NCI-H2081 (cell line): Measurements from ENCODE around the gene KAZALD1.
"Not testable (repeated sequence)": the region's sequence is repeated elsewhere in the genome, so short reads cannot be mapped to it uniquely, and the experiment has no call there.

Source experiments
- DNase-seq, 2 experiments: peaks; one replicate each; lab custom pipeline; 2025; lab: John Stamatoyannopoulos, UW

KAZALD1 gene

GRCh38 chr10:101030496-101031127 is 31.2 kb upstream of the KAZALD1 start:
- no peak for DNase-seq

GRCh38 chr10:101031128-101031795 is 30.5 kb upstream of the KAZALD1 start, which contains the start of the genes PDZD7 and SFXN3:
Gene PDZD7 (minus strand): TSS chr10:101031129. CDS start chr10:101030219, 910 bp downstream.
Gene SFXN3 (plus strand): TSS chr10:101031234. CDS start chr10:101034695, 3,461 bp downstream.
- DNase-seq, result peak; percentile 78 to 89

- DNase-seq, result peak in 1 of 2 experiments; percentile 20
These were observed 29.8 kb upstream of the KAZALD1 start for GRCh38 chr10:101031796-101032636.

GRCh38 chr10:101032637-101033224 is 29.1 kb upstream of the KAZALD1 start:
- DNase-seq, result no peak

- DNase-seq, result no peak
These were observed 28.5 kb upstream of the KAZALD1 start for GRCh38 chr10:101033276-101033675.

GRCh38 chr10:101034404-101034803 is 27.4 kb upstream of the KAZALD1 start:
- DNase-seq, result not testable (repeated sequence)

GRCh38 chr10:101035314-101035713 is 26.5 kb upstream of the KAZALD1 start:
- DNase-seq, result no peak

GRCh38 chr10:101035916-101036702 is 25.7 kb upstream of the KAZALD1 start:
- no peak for DNase-seq

GRCh38 chr10:101036726-101037125 is 25.1 kb upstream of the KAZALD1 start:
- DNase-seq, result no peak

GRCh38 chr10:101038484-101038883 is 23.3 kb upstream of the KAZALD1 start:
- DNase-seq, result no peak

- no peak for DNase-seq
These were observed 21.7 kb upstream of the KAZALD1 start for GRCh38 chr10:101040061-101040460.

GRCh38 chr10:101040851-101041250 is 20.9 kb upstream of the KAZALD1 start:
- no peak for DNase-seq

GRCh38 chr10:101041252-101041761 is 20.5 kb upstream of the KAZALD1 start:
- DNase-seq, result peak; percentile 60 to 67

- no peak for DNase-seq
These were observed 19.7 kb upstream of the KAZALD1 start for GRCh38 chr10:101042118-101042517.

GRCh38 chr10:101042667-101043362 is 19.0 kb upstream of the KAZALD1 start:
- DNase-seq, result peak; percentile 81 to 90

GRCh38 chr10:101043363-101043707 is 18.5 kb upstream of the KAZALD1 start:
- peak in 1 of 2 experiments; percentile 10 for DNase-seq

GRCh38 chr10:101044117-101044516 is 17.7 kb upstream of the KAZALD1 start:
- DNase-seq, result no peak

GRCh38 chr10:101046332-101047238 is 15.2 kb upstream of the KAZALD1 start:
- no peak for DNase-seq

GRCh38 chr10:101047268-101047667 is 14.5 kb upstream of the KAZALD1 start:
- no peak for DNase-seq
